ENCODE results near the gene DND1.
"Not testable (repeated sequence)": the region's sequence is repeated elsewhere in the genome, so short reads cannot be mapped to it uniquely, and the experiment has no call there.

Gene DND1

GRCh38 chr5:140628711-140629110 lies 44.7 kb downstream of the DND1 start:
- no peak for DNase-seq

DNA sequence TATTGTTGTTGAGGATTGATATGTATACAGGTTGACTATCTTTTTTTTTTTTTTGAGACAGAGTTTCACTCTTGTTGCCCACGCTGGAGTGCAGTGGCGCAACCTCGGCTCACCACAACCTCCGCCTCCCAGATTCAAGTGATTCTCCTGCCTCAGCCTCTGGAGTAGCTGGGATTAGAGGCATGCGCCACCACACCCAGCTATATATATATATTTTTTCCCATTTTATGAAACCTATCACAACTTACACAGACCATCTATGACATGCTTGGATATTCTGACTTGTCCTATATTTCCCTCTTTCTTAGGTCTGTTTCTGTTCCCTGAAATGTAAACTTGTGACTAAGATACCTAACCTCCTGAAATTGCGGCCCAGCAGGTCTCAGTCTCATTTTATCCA lies 45.4 kb downstream of the DND1 start:
- no peak for DNase-seq

- DNase-seq: not testable (repeated sequence)
Measured at GRCh38 chr5:140624886-140625285, 48.5 kb downstream of the DND1 start.

- DNase-seq: not testable (repeated sequence)
Measured at GRCh38 chr5:140623061-140623460, 50.3 kb downstream of the DND1 start.

GRCh38 chr5:140622301-140622700 lies 51.1 kb downstream of the DND1 start:
- no peak for DNase-seq

All from activated effector memory CD4-positive, alpha-beta T cell treated with Interleukin-2 at 50 U/mL for 16 hours (primary cell).